Inflammatory macrophage (primary cell): ENCODE data around the gene MGARP.
"Not testable (repeated sequence)": the region's sequence is repeated elsewhere in the genome, so short reads cannot be mapped to it uniquely, and the experiment has no call there.

Experiments used
- DNase-seq, 2 donors: peaks; one replicate each; pipeline ENCODE4 v3.0.0-alpha.2; 2020 to 2022
- total RNA-seq, 18 experiments: gene quantifications; one replicate each; lab custom pipeline; 2026; ENCODE audit warnings: mixed read lengths in 6 of 18, inconsistent platforms in 2 of 18; lab: John Stamatoyannopoulos, UW

MGARP gene
- 0 to 0.25 (median 0.06) reads per million in 18 experiments for total RNA-seq

GRCh38 chr4:139279760-139280620, at the start of gene MGARP:
Gene MGARP, minus strand, starts transcription at chr4:139280225. Its CDS starts 67 bp downstream, at chr4:139280158.
- peak in 1 of 2 donors; percentile 0 for DNase-seq

- DNase-seq = no peak
Measured at GRCh38 chr4:139329665-139330200, 49.7 kb upstream of the MGARP start.

GRCh38 chr4:139324620-139325019, 44.6 kb upstream of the MGARP start:
- DNase-seq = no peak

GRCh38 chr4:139322541-139322940, 42.5 kb upstream of the MGARP start:
- DNase-seq = not testable (repeated sequence)

- not testable (repeated sequence) for DNase-seq
Measured at GRCh38 chr4:139322070-139322469, 42.0 kb upstream of the MGARP start.

GRCh38 chr4:139319571-139319970, 39.5 kb upstream of the MGARP start:
- peak in 1 of 2 donors; percentile 9 for DNase-seq

GRCh38 chr4:139317635-139318034, 37.6 kb upstream of the MGARP start:
- no peak for DNase-seq

GRCh38 chr4:139316733-139317132, 36.7 kb upstream of the MGARP start:
- no peak for DNase-seq

GRCh38 chr4:139315221-139315675, 35.2 kb upstream of the MGARP start:
- DNase-seq = no peak

- DNase-seq = no peak
Measured at GRCh38 chr4:139314047-139314800, 34.2 kb upstream of the MGARP start.

- DNase-seq = not testable (repeated sequence)
Measured at GRCh38 chr4:139313414-139313813, 33.4 kb upstream of the MGARP start.

GRCh38 chr4:139312552-139313332, 32.7 kb upstream of the MGARP start:
- peak; percentile 36 to 52 for DNase-seq

GRCh38 chr4:139311909-139312308, 31.9 kb upstream of the MGARP start:
- DNase-seq = no peak

GRCh38 chr4:139304920-139305319, 24.9 kb upstream of the MGARP start:
- DNase-seq = no peak

GRCh38 chr4:139301821-139302611, 22.0 kb upstream of the MGARP start, which contains the start of gene NDUFC1:
Gene NDUFC1, minus strand, starts transcription at chr4:139302477. Its CDS starts 6,679 bp downstream, at chr4:139295798.
- peak; percentile 78 to 79 for DNase-seq

- peak; percentile 99 for DNase-seq
Measured at GRCh38 chr4:139301113-139301820, 21.2 kb upstream of the MGARP start, which contains the start of gene NAA15. Gene NAA15, plus strand, starts transcription at chr4:139301505. Its CDS starts 273 bp downstream, at chr4:139301778.

GRCh38 chr4:139300431-139301112, 20.5 kb upstream of the MGARP start:
- peak; percentile 15 to 30 for DNase-seq

GRCh38 chr4:139299536-139299935, 19.5 kb upstream of the MGARP start:
- DNase-seq = no peak

GRCh38 chr4:139297001-139297410, 17.0 kb upstream of the MGARP start:
- DNase-seq = no peak

GRCh38 chr4:139295942-139296299, 15.9 kb upstream of the MGARP start:
- DNase-seq = no peak
